HEK293 (cell line): Measurements from ENCODE around the gene PRR33.

Source experiments
- CTCF ChIA-PET: fragments of 350-600 bp; formaldehyde crosslinking; extraction: SDS; loops from one replicate; lab custom pipeline; 2021; ENCODE audit warnings: antibody characterized with exemption; lab: Yijun Ruan, JAX
- POLR2A ChIA-PET: fragments of 300-600 bp; formaldehyde crosslinking; extraction: SDS; loops from one replicate; lab custom pipeline; 2020; ENCODE audit warnings: antibody characterized with exemption, inconsistent platforms; lab: Yijun Ruan, JAX
- H3K27ac ChIP-seq: fragments of 200-500 bp; sonication (Bioruptor generic); 2 replicates; pipeline ENCODE4 v1.5.1; 2014; ENCODE audit warnings: low read depth, low read length, control low read depth, inconsistent platforms; ENCODE audit errors: extremely low read depth
- H3K36me3 ChIP-seq, 2 experiments: fragments of 200-500 bp in 1 of 2; sonication (Bioruptor generic) in 1 of 2; 1 replicate in 1 of 2; 2 replicates in 1 of 2; pipeline ENCODE4 v1.5.1; 2014 to 2017; ENCODE audit warnings: inconsistent platforms in 2 of 2, low read length in 2 of 2; ENCODE audit not compliant: control insufficient read depth in 2 of 2, insufficient read depth in 1 of 2
- H3K4me1 ChIP-seq: fragments of 200-500 bp; sonication (Bioruptor generic); 2 replicates; pipeline ENCODE4 v1.5.1; 2014; ENCODE audit warnings: mild to moderate bottlenecking, low read length, inconsistent platforms; ENCODE audit not compliant: control insufficient read depth, insufficient read depth
- H3K4me3 ChIP-seq: 2 replicates; pipeline ENCODE4 v1.5.1; 2011; ENCODE audit warnings: low read depth, mild to moderate bottlenecking, control low read depth, low read length, moderate library complexity
- H3K9me3 ChIP-seq: fragments of 200-500 bp; sonication (Bioruptor generic); 2 replicates; pipeline ENCODE4 v1.5.1; 2014; ENCODE audit warnings: low read depth, low read length, inconsistent platforms; ENCODE audit not compliant: control insufficient read depth, insufficient read depth
- HOXD13 ChIP-seq: sonication (generic); formaldehyde crosslinking; IDR thresholded peaks from 2 replicates; pipeline ENCODE4 v1.8.0; 2022; ENCODE audit warnings: missing genetic modification reagents, borderline replicate concordance
- KLF7 ChIP-seq: fragments of 450-650 bp; formaldehyde crosslinking; IDR thresholded peaks from 2 replicates; pipeline ENCODE4 v1.5.1; 2016; ENCODE audit warnings: missing biosample characterization, missing genetic modification characterization, borderline replicate concordance
- SP2 ChIP-seq: fragments of 450-650 bp; formaldehyde crosslinking; IDR thresholded peaks from 2 replicates; pipeline ENCODE4 v1.5.1; 2016; ENCODE audit warnings: missing biosample characterization, missing genetic modification characterization
- ZNF10 ChIP-seq: fragments of 450-650 bp; formaldehyde crosslinking; IDR thresholded peaks from 2 replicates; pipeline ENCODE4 v1.5.1; 2017; ENCODE audit warnings: missing biosample characterization, missing genetic modification characterization
- ZNF114 ChIP-seq: fragments of 450-650 bp; formaldehyde crosslinking; IDR thresholded peaks from 2 replicates; pipeline ENCODE4 v1.5.0; 2017; ENCODE audit warnings: missing biosample characterization, missing genetic modification characterization
- ZNF132 ChIP-seq: fragments of 450-650 bp; formaldehyde crosslinking; IDR thresholded peaks from 2 replicates; pipeline ENCODE4 v1.5.1; 2017; ENCODE audit warnings: missing biosample characterization, missing genetic modification characterization, borderline replicate concordance
- ZNF202 ChIP-seq: fragments of 450-650 bp; formaldehyde crosslinking; IDR thresholded peaks from 2 replicates; pipeline ENCODE4 v1.5.1; 2016; ENCODE audit warnings: missing biosample characterization, missing genetic modification characterization, borderline replicate concordance
- ZNF48 ChIP-seq: fragments of 450-650 bp; formaldehyde crosslinking; IDR thresholded peaks from 2 replicates; pipeline ENCODE4 v1.5.1; 2016; ENCODE audit warnings: missing biosample characterization, missing genetic modification characterization
- ZNF596 ChIP-seq: fragments of 450-650 bp; IDR thresholded peaks from 2 replicates; pipeline ENCODE4 v1.5.0; 2018; ENCODE audit warnings: missing biosample characterization, mild to moderate bottlenecking, missing genetic modification characterization, moderate library complexity
- ZNF610 ChIP-seq: fragments of 450-650 bp; formaldehyde crosslinking; IDR thresholded peaks from 2 replicates; pipeline ENCODE4 v1.5.1; 2016; ENCODE audit warnings: missing biosample characterization, missing genetic modification characterization, borderline replicate concordance
- ZNF623 ChIP-seq: fragments of 450-650 bp; formaldehyde crosslinking; IDR thresholded peaks from 2 replicates; pipeline ENCODE4 v1.5.1; 2016; ENCODE audit warnings: missing biosample characterization, missing genetic modification characterization
- ZNF658 ChIP-seq: fragments of 450-650 bp; formaldehyde crosslinking; IDR thresholded peaks from 2 replicates; pipeline ENCODE4; 2016; ENCODE audit warnings: missing biosample characterization, missing genetic modification characterization
- ZNF664 ChIP-seq: fragments of 450-650 bp; formaldehyde crosslinking; IDR thresholded peaks from 2 replicates; pipeline ENCODE4 v1.5.1; 2016; ENCODE audit warnings: missing biosample characterization, missing genetic modification characterization
- ZNF747 ChIP-seq: fragments of 450-650 bp; formaldehyde crosslinking; IDR thresholded peaks from 2 replicates; pipeline ENCODE4 v1.5.1; 2016; ENCODE audit warnings: missing biosample characterization, missing genetic modification characterization
- ZNF791 ChIP-seq: fragments of 450-650 bp; formaldehyde crosslinking; IDR thresholded peaks from 2 replicates; pipeline ENCODE4 v1.5.1; 2016; ENCODE audit warnings: missing biosample characterization, missing genetic modification characterization
- TF ChIP-seq, protein P1 (sequence below): fragments of 450-650 bp; formaldehyde crosslinking; IDR thresholded peaks from 2 replicates; pipeline ENCODE4 v1.5.1; 2016; ENCODE audit warnings: missing biosample characterization, missing genetic modification characterization
- TF ChIP-seq, protein P2 (sequence below): fragments of 450-650 bp; IDR thresholded peaks from 2 replicates; pipeline ENCODE4 v1.5.1; 2018; ENCODE audit warnings: missing biosample characterization, missing genetic modification characterization
- TF ChIP-seq, protein P3 (sequence below): fragments of 450-650 bp; formaldehyde crosslinking; IDR thresholded peaks from 2 replicates; pipeline ENCODE4 v1.5.1; 2016; ENCODE audit warnings: missing biosample characterization, missing genetic modification characterization
- TF ChIP-seq, protein P4 (sequence below): fragments of 450-650 bp; formaldehyde crosslinking; IDR thresholded peaks from 2 replicates; pipeline ENCODE4 v1.5.1; 2016; ENCODE audit warnings: missing biosample characterization, missing genetic modification characterization
- TF ChIP-seq, protein P5 (sequence below): IDR thresholded peaks from 2 replicates; pipeline ENCODE4 v1.6.1; 2011; ENCODE audit warnings: mild to moderate bottlenecking, low read depth, low read length, borderline replicate concordance
- TF ChIP-seq, protein P6 (sequence below): fragments of 450-650 bp; formaldehyde crosslinking; IDR thresholded peaks from 2 replicates; pipeline ENCODE4 v1.5.1; 2016; ENCODE audit warnings: missing biosample characterization, missing genetic modification characterization, borderline replicate concordance
- TF ChIP-seq, protein P7 (sequence below): fragments of 450-650 bp; formaldehyde crosslinking; IDR thresholded peaks from 2 replicates; pipeline ENCODE4 v1.5.1; 2016; ENCODE audit warnings: missing biosample characterization, missing genetic modification characterization

The PRR33 gene

DNA sequence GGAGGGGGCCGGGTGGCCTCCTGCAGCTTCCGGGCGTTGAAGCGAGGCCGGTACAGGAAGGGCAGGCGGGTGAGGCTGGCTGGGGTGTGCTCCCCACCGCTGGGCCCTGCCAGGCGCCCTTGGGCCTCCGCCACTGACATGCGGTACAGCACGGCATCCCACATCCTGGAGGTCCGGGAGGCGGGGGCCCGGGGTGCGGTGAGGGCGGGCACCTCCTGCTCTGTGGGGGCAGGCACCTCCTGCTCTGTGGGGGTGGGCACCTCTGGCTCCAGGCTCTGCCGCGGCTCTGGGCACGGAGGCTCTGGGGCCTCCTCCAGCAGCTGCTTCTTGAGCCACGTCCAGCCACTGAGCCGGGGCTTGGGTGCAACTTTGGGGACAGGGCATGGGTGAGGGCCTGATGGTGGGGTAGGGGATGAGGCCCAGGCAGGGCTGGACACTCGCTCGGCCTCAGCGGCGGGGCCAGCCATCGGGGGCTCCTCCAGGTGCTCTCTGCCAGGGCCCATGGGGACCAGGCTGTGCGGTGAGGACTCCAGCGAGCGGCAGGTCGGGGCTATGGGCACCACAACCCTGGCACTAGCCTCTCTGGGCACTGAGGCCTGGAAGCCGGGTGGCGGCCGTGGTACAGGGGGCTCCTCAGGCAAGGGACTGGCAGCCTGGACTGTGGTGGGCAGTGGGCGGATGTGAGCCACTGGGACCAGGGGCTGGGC, 2.3 kb downstream of the PRR33 start:
- Histone ChIP-seq H3K9me3 (no peaks in the 10 kb centered on the region), H3K4me1 (no peaks in the 10 kb centered on the region), H3K27ac (no peak overlapping the region), H3K36me3 (no peaks in the 10 kb centered on the region), H3K4me3 (no peak overlapping the region)
- TF ChIP-seq, protein P1, sequence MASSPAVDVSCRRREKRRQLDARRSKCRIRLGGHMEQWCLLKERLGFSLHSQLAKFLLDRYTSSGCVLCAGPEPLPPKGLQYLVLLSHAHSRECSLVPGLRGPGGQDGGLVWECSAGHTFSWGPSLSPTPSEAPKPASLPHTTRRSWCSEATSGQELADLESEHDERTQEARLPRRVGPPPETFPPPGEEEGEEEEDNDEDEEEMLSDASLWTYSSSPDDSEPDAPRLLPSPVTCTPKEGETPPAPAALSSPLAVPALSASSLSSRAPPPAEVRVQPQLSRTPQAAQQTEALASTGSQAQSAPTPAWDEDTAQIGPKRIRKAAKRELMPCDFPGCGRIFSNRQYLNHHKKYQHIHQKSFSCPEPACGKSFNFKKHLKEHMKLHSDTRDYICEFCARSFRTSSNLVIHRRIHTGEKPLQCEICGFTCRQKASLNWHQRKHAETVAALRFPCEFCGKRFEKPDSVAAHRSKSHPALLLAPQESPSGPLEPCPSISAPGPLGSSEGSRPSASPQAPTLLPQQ, result no peak
- TF ChIP-seq KLF7 (tag by site-specific recombination), result no peak
- TF ChIP-seq, protein P2, sequence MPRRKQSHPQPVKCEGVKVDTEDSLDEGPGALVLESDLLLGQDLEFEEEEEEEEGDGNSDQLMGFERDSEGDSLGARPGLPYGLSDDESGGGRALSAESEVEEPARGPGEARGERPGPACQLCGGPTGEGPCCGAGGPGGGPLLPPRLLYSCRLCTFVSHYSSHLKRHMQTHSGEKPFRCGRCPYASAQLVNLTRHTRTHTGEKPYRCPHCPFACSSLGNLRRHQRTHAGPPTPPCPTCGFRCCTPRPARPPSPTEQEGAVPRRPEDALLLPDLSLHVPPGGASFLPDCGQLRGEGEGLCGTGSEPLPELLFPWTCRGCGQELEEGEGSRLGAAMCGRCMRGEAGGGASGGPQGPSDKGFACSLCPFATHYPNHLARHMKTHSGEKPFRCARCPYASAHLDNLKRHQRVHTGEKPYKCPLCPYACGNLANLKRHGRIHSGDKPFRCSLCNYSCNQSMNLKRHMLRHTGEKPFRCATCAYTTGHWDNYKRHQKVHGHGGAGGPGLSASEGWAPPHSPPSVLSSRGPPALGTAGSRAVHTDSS (tag by site-specific recombination), result no peak
- TF ChIP-seq ZNF48 (tag by site-specific recombination), result no peak
- no peak for TF ChIP-seq ZNF10 (tag by site-specific recombination)
- no peak for TF ChIP-seq ZNF596 (tag by site-specific recombination)
- TF ChIP-seq ZNF623 (tag by site-specific recombination), result no peak
- no peak for TF ChIP-seq ZNF202
- TF ChIP-seq, protein P3, sequence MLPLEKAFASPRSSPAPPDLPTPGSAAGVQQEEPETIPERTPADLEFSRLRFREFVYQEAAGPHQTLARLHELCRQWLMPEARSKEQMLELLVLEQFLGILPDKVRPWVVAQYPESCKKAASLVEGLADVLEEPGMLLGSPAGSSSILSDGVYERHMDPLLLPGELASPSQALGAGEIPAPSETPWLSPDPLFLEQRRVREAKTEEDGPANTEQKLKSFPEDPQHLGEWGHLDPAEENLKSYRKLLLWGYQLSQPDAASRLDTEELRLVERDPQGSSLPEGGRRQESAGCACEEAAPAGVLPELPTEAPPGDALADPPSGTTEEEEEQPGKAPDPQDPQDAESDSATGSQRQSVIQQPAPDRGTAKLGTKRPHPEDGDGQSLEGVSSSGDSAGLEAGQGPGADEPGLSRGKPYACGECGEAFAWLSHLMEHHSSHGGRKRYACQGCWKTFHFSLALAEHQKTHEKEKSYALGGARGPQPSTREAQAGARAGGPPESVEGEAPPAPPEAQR (tag by site-specific recombination), result no peak
- no peak for TF ChIP-seq ZNF664 (tag by site-specific recombination)
- TF ChIP-seq, protein P4, sequence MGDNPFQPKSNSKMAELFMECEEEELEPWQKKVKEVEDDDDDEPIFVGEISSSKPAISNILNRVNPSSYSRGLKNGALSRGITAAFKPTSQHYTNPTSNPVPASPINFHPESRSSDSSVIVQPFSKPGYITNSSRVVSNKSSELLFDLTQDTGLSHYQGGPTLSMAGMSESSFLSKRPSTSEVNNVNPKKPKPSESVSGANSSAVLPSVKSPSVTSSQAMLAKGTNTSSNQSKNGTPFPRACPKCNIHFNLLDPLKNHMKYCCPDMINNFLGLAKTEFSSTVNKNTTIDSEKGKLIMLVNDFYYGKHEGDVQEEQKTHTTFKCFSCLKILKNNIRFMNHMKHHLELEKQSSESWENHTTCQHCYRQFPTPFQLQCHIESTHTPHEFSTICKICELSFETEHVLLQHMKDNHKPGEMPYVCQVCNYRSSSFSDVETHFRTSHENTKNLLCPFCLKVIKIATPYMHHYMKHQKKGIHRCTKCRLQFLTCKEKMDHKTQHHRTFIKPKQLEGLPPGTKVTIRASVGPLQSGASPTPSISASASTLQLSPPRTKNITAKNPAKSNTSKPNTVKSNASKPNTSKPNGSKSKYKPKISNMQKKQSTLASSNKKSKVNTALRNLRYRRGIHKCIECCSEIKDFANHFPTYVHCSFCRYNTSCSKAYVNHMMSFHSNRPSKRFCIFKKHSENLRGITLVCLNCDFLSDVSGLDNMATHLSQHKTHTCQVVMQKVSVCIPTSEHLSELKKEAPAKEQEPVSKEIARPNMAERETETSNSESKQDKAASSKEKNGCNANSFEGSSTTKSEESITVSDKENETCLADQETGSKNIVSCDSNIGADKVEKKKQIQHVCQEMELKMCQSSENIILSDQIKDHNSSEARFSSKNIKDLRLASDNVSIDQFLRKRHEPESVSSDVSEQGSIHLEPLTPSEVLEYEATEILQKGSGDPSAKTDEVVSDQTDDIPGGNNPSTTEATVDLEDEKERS (tag by site-specific recombination), result no peak
- TF ChIP-seq ZNF114 (tag by site-specific recombination), result no peak
- TF ChIP-seq ZNF132 (tag by site-specific recombination), result no peak
- TF ChIP-seq, protein P5, sequence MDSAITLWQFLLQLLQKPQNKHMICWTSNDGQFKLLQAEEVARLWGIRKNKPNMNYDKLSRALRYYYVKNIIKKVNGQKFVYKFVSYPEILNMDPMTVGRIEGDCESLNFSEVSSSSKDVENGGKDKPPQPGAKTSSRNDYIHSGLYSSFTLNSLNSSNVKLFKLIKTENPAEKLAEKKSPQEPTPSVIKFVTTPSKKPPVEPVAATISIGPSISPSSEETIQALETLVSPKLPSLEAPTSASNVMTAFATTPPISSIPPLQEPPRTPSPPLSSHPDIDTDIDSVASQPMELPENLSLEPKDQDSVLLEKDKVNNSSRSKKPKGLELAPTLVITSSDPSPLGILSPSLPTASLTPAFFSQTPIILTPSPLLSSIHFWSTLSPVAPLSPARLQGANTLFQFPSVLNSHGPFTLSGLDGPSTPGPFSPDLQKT, result no peak
- POLR2A ChIA-PET, result no interaction called here
- CTCF ChIA-PET, result interaction anchor here (0.6 kb wide), 1 partner anchor 10 kb away, joined by 3 read pairs; no protein-coding TSS in a partner anchor

DNA sequence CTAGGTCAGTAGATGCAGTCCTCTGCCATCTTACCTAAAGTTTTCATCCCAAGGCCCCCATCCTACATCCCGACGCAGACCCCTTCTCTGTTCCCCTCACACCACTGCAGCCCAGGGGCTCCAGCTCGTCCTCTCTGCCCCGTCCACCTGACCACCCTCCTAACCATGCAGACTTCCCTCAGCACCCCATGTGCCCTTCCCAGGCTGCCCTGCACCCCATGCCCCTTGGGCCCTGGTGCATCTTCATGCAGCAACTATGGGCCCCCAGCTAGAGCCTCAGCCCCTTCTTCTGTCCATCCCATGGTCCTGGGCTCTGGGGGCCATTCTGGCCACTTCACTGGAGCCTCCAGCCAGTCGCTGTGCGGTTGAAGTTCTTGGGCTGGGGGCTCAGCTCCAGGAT, 2.9 kb downstream of the PRR33 start:
- H3K4me1 ChIP-seq, result no peaks in the 10 kb centered on the region
- no peak overlapping the region for H3K27ac ChIP-seq
- H3K9me3 ChIP-seq, result no peaks in the 10 kb centered on the region
- POLR2A ChIA-PET, result no interaction called here
- H3K36me3 ChIP-seq, result no peaks in the 10 kb centered on the region
- no peak overlapping the region for H3K4me3 ChIP-seq
- CTCF ChIA-PET, result interaction anchor here (0.6 kb wide), 1 partner anchor 44 kb away, joined by 3 read pairs; no protein-coding TSS in a partner anchor
- no peak for TF ChIP-seq SP2 (tag by site-specific recombination)
- no peak for TF ChIP-seq ZNF747
- TF ChIP-seq, protein P6, sequence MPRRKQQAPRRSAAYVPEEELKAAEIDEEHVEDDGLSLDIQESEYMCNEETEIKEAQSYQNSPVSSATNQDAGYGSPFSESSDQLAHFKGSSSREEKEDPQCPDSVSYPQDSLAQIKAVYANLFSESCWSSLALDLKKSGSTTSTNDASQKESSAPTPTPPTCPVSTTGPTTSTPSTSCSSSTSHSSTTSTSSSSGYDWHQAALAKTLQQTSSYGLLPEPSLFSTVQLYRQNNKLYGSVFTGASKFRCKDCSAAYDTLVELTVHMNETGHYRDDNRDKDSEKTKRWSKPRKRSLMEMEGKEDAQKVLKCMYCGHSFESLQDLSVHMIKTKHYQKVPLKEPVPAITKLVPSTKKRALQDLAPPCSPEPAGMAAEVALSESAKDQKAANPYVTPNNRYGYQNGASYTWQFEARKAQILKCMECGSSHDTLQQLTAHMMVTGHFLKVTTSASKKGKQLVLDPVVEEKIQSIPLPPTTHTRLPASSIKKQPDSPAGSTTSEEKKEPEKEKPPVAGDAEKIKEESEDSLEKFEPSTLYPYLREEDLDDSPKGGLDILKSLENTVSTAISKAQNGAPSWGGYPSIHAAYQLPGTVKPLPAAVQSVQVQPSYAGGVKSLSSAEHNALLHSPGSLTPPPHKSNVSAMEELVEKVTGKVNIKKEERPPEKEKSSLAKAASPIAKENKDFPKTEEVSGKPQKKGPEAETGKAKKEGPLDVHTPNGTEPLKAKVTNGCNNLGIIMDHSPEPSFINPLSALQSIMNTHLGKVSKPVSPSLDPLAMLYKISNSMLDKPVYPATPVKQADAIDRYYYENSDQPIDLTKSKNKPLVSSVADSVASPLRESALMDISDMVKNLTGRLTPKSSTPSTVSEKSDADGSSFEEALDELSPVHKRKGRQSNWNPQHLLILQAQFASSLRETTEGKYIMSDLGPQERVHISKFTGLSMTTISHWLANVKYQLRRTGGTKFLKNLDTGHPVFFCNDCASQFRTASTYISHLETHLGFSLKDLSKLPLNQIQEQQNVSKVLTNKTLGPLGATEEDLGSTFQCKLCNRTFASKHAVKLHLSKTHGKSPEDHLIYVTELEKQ (tag by site-specific recombination), result no peak
- TF ChIP-seq, protein P7, sequence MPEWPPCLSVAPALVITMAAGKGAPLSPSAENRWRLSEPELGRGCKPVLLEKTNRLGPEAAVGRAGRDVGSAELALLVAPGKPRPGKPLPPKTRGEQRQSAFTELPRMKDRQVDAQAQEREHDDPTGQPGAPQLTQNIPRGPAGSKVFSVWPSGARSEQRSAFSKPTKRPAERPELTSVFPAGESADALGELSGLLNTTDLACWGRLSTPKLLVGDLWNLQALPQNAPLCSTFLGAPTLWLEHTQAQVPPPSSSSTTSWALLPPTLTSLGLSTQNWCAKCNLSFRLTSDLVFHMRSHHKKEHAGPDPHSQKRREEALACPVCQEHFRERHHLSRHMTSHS (tag by site-specific recombination), result no peak
- TF ChIP-seq ZNF791, result no peak
- TF ChIP-seq ZNF658, result no peak
- no peak for TF ChIP-seq HOXD13 (CRISPR knock-in tag)
- no peak for TF ChIP-seq ZNF610 (tag by site-specific recombination)
